ENCODE results near the gene LATS2. TPM values are rescaled to one million over a fixed set of nuclear protein-coding genes. Genes with fewer than 3 reads are reported as not detected.
"Not testable (repeated sequence)": the region's sequence is repeated elsewhere in the genome, so short reads cannot be mapped to it uniquely, and the experiment has no call there.

Gene LATS2
- total RNA-seq, 6 experiments from 2014 or later, result 6.8 to 12.8 (median 8.7) TPM

DNA sequence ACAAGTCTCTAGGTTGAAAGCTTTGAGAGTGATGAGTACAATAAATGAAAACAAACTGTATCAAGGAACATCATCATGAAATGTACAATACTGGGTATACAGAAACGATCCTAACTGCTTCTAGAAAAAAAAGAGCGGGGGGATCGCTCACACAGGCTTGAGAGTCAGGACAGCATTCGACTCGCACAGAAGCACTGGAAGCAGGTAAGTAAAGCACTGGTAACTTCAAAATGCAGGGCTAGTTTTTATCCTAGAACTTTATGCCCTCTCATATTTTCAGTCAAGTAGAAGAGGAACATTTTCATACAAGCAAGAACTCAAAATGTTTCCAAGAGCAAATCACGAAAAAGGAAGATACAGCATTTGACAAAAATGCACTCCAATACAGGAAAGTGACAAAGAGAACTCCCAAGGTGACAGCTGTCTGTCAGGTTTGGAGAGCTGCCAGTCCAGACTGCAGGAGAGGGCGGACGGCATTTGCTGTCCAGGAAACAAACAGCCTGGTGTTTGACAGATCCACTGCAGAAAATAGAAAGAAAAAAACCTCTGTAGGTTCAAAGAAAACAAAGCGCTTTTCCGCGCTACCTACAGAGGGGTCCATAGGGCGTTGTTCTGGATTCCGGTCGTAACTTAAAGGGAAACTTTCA is 100.6 kb downstream of the LATS2 start:
- H3K9me3 ChIP-seq, result no peaks in the 10 kb centered on the region
- DNase-seq, result peak; percentile 61 to 63 (median 62)
- H3K36me3 ChIP-seq, result no peaks in the 10 kb centered on the region
- no peak overlapping the region for H3K4me3 ChIP-seq
- no peak overlapping the region for H3K27ac ChIP-seq
- no peak for TF ChIP-seq POLR2A (IDR thresholded peaks at IDR 0.05)
- TF ChIP-seq, protein P1, sequence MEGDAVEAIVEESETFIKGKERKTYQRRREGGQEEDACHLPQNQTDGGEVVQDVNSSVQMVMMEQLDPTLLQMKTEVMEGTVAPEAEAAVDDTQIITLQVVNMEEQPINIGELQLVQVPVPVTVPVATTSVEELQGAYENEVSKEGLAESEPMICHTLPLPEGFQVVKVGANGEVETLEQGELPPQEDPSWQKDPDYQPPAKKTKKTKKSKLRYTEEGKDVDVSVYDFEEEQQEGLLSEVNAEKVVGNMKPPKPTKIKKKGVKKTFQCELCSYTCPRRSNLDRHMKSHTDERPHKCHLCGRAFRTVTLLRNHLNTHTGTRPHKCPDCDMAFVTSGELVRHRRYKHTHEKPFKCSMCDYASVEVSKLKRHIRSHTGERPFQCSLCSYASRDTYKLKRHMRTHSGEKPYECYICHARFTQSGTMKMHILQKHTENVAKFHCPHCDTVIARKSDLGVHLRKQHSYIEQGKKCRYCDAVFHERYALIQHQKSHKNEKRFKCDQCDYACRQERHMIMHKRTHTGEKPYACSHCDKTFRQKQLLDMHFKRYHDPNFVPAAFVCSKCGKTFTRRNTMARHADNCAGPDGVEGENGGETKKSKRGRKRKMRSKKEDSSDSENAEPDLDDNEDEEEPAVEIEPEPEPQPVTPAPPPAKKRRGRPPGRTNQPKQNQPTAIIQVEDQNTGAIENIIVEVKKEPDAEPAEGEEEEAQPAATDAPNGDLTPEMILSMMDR (IDR thresholded peaks at IDR 0.05), result no peak
- intact Hi-C loops (cut with DNase I), result no loop called here
- no peaks in the 10 kb centered on the region for H3K27me3 ChIP-seq
- peak; percentile 75 to 87 (median 84) for ATAC-seq
- peaks cover 0 to 4% (median 0%) of the 10 kb centered on the region in 4 donors for H3K4me1 ChIP-seq
- 22% methylated on average over 13 of the region's 14 CpGs for WGBS (ENCODE audit: insufficient coverage, low coverage, low lambda C conversion rate, missing lambda C conversion rate)

DNA sequence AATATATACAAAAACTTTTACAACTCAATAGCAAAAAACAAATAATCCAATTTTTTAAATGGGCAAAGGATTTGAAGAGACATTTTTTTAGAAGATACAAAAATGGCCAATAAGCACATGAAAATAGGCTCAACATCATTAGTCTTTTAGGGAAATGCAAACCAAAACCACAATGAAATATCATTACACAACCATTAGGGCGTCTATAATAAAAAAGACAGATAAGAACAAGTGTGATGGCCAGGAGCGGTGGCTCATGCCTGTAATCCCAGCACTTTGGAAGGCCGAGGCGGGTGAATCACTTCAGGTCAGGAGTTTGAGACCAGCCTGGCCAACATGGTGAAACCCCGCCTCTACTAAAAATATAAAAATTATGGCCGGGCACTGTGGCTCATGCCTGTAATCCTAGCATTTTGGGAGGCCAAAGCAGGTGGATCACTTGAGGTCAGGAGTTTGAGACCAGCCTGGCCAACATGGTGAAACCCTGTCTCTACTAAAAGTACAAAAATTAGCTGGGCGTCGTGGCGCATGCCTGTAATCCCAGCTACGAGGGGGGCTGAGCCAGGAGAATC is 104.3 kb downstream of the LATS2 start:
- H3K4me3 ChIP-seq; H3K9me3 ChIP-seq; H3K27me3 ChIP-seq; intact Hi-C loops (cut with DNase I); ATAC-seq; DNase-seq; H3K36me3 ChIP-seq; H3K27ac ChIP-seq: not testable (repeated sequence)
- WGBS (ENCODE audit: insufficient coverage, low coverage, low lambda C conversion rate, missing lambda C conversion rate), result 83% methylated on average over 8 of the region's 10 CpGs
- peaks cover 0 to 16% (median 0%) of the 10 kb centered on the region in 4 donors for H3K4me1 ChIP-seq

DNA sequence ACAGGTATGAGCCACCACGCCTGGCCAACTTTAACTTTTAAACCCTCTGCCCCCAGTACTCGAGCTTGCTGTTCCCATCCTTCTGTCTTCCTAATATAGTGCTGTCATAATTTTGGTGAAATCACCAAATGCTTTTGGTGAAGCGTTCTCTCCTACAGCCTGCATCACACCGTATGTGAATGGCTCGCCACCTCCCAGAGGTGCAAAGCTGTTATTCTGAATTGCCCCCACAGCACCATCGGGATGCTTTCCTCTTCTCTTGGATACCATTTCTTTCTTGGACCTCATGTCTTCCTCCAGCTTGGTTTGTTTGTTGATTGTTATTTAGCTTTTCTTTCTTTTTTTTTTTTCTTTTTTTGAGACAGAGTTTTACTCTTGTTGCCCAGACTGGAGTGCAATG is 105.9 kb downstream of the LATS2 start:
- H3K36me3 ChIP-seq, result no peaks in the 10 kb centered on the region
- peaks cover 0 to 16% (median 0%) of the 10 kb centered on the region in 4 donors for H3K4me1 ChIP-seq
- H3K27ac ChIP-seq, result no peak overlapping the region
- intact Hi-C loops (cut with DNase I), result no loop called here
- no peaks in the 10 kb centered on the region for H3K27me3 ChIP-seq
- DNase-seq, result no peak
- H3K9me3 ChIP-seq, result no peaks in the 10 kb centered on the region
- H3K4me3 ChIP-seq, result no peak overlapping the region
- no peak for TF ChIP-seq POLR2A (IDR thresholded peaks at IDR 0.05)
- TF ChIP-seq, protein P1 (IDR thresholded peaks at IDR 0.05), result no peak
- ATAC-seq, result no peak
- 95% methylated on average over 6 of the region's 6 CpGs for WGBS (ENCODE audit: insufficient coverage, low coverage, low lambda C conversion rate, missing lambda C conversion rate)

DNA sequence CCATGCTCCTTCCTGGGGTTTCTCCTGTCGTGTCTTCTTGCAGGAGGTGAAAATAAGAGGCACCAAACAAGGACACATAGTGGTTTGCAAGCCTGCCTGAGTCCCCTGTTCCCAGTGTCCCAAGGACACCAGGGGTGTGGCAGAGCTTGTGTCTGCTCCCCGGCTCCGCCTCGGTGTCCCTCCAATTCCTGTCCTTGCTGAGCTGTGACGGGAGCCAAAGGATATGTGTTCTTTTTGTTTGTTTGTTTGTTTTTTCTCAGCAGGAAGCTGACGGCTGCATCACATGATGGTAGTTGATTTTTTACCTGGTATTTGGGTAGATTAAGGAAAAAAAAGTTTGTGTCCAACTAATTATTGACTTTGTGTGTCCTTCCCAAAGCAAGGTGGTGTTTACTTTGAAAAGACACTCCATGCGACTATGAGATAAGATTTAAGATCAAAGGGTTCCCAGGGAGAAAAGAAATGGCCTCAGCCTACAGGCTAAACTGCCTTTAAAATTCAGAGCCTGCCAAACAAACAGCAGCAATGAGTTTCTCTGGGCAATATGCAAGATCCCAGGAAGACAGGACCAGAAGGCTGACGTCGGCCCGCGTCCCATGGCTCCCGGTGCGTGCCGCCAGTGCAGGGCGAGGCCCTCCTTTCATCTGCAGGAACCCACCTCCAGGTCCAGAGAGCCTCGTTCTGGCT is 108.0 kb downstream of the LATS2 start:
- WGBS (ENCODE audit: insufficient coverage, low coverage, low lambda C conversion rate, missing lambda C conversion rate), result 23% methylated on average over 6 of the region's 16 CpGs

More for the DNA sequence above, 108.0 kb downstream of the LATS2 start:
- Histone ChIP-seq H3K36me3 (no peaks in the 10 kb centered on the region), H3K27me3 (no peaks in the 10 kb centered on the region), H3K4me1 (peaks cover 0 to 16% (median 0%) of the 10 kb centered on the region in 4 donors), H3K27ac (peak overlapping the region in 2 of 3 donors; percentile 32 to 73), H3K4me3 (no peak overlapping the region), H3K9me3 (no peaks in the 10 kb centered on the region)
- intact Hi-C loops (cut with DNase I), result no loop called here
- DNase-seq (peak in 2 of 3 donors; percentile 50 to 79), ATAC-seq (peak; percentile 61 to 86 (median 84))
- no peak for TF ChIP-seq POLR2A (IDR thresholded peaks at IDR 0.05)
- TF ChIP-seq, protein P1 (IDR thresholded peaks at IDR 0.05), result no peak
